GM08714 (cell line): ENCODE measurements around the gene ITGB7.

Source experiments
- H3K4me3 ChIP-seq: fragments of 200-500 bp; sonication (Bioruptor generic); 2 replicates; pipeline ENCODE4 v1.5.1; 2014; ENCODE audit warnings: mild to moderate bottlenecking, low read length, inconsistent platforms
- ZNF274 ChIP-seq: IDR thresholded peaks from 2 replicates; pipeline ENCODE4 v1.6.1; 2012; ENCODE audit warnings: mild to moderate bottlenecking, low read depth, low read length

ITGB7 gene

GRCh38 chr12:53224897-53225634, 18.0 kb upstream of the ITGB7 start:
- TF ChIP-seq ZNF274, result no peak
- H3K4me3 ChIP-seq, result no peak overlapping the region

GRCh38 chr12:53224061-53224896, 17.2 kb upstream of the ITGB7 start:
- TF ChIP-seq ZNF274, result no peak
- no peak overlapping the region for H3K4me3 ChIP-seq

GRCh38 chr12:53223389-53224060, 16.5 kb upstream of the ITGB7 start:
- H3K4me3 ChIP-seq, result no peak overlapping the region
- no peak for TF ChIP-seq ZNF274

GRCh38 chr12:53222806-53223261, 15.8 kb upstream of the ITGB7 start:
- no peak for TF ChIP-seq ZNF274
- H3K4me3 ChIP-seq, result no peak overlapping the region

GRCh38 chr12:53222170-53222721, 15.2 kb upstream of the ITGB7 start:
- no peak for TF ChIP-seq ZNF274
- H3K4me3 ChIP-seq, result peak overlapping the region; percentile 21; the same call in 1 of the 2 replicates

- TF ChIP-seq ZNF274, result no peak
- H3K4me3 ChIP-seq, result peak overlapping the region; percentile 72
Measured at GRCh38 chr12:53221203-53222080, 14.4 kb upstream of the ITGB7 start.

- H3K4me3 ChIP-seq, result peak overlapping the region; percentile 72
- TF ChIP-seq ZNF274, result no peak
Measured at GRCh38 chr12:53220694-53221202, 13.7 kb upstream of the ITGB7 start.

GRCh38 chr12:53219956-53220693, 13.1 kb upstream of the ITGB7 start:
- H3K4me3 ChIP-seq, result peak overlapping the region; percentile 67
- TF ChIP-seq ZNF274, result no peak

GRCh38 chr12:53219292-53219955, 12.4 kb upstream of the ITGB7 start:
- H3K4me3 ChIP-seq, result peak overlapping the region; percentile 67
- TF ChIP-seq ZNF274, result no peak

- no peak for TF ChIP-seq ZNF274
- H3K4me3 ChIP-seq, result peak overlapping the region; percentile 67; the same call in 1 of the 2 replicates
Measured at GRCh38 chr12:53218551-53219291, 11.7 kb upstream of the ITGB7 start.

GRCh38 chr12:53217931-53218307, 10.9 kb upstream of the ITGB7 start:
- no peak for TF ChIP-seq ZNF274
- no peak overlapping the region for H3K4me3 ChIP-seq
